Activated CD8-positive, alpha-beta memory T cell treated with anti-CD3 and anti-CD28 coated beads for 4 hours (primary cell): ENCODE data around the gene MBTPS1.

Source experiments
- DNase-seq, 2 donors: peaks; one replicate each; pipeline ENCODE4 v3.0.0-alpha.2; 2020; ENCODE audit warnings: low read depth in 2 of 2

Gene MBTPS1

GRCh38 chr16:84053237-84053636 lies 63.5 kb downstream of the MBTPS1 start:
- no peak for DNase-seq

GRCh38 chr16:84052071-84052622 lies 64.6 kb downstream of the MBTPS1 start:
- no peak for DNase-seq

- no peak for DNase-seq
These were observed 66.4 kb downstream of the MBTPS1 start for GRCh38 chr16:84050316-84050715.

GRCh38 chr16:84049403-84050060 lies 67.2 kb downstream of the MBTPS1 start:
- no peak for DNase-seq

- DNase-seq, result no peak
These were observed 67.9 kb downstream of the MBTPS1 start for GRCh38 chr16:84048871-84049270.

- no peak for DNase-seq
These were observed 68.5 kb downstream of the MBTPS1 start for GRCh38 chr16:84048270-84048669.

GRCh38 chr16:84047626-84048025 lies 69.1 kb downstream of the MBTPS1 start:
- DNase-seq, result no peak

- DNase-seq, result no peak
These were observed 69.5 kb downstream of the MBTPS1 start for GRCh38 chr16:84047206-84047605.

- DNase-seq, result no peak
These were observed 70.8 kb downstream of the MBTPS1 start for GRCh38 chr16:84045818-84046470.

GRCh38 chr16:84045001-84045817 lies 71.5 kb downstream of the MBTPS1 start:
- no peak for DNase-seq

GRCh38 chr16:84044118-84044488 lies 72.6 kb downstream of the MBTPS1 start:
- DNase-seq, result no peak

- DNase-seq, result no peak
These were observed 73.1 kb downstream of the MBTPS1 start for GRCh38 chr16:84043486-84044117.

- DNase-seq, result no peak
These were observed 73.8 kb downstream of the MBTPS1 start for GRCh38 chr16:84042879-84043485.

- no peak for DNase-seq
These were observed 74.3 kb downstream of the MBTPS1 start, which contains the start of gene SLC38A8 for GRCh38 chr16:84042308-84042878. SLC38A8 (minus strand) TSS chr16:84042795; CDS start chr16:84042157, 638 bp downstream.

- DNase-seq, result no peak
These were observed 74.9 kb downstream of the MBTPS1 start for GRCh38 chr16:84041881-84042280.

- DNase-seq, result no peak
These were observed 75.6 kb downstream of the MBTPS1 start for GRCh38 chr16:84040823-84041820.

GRCh38 chr16:84040226-84040822 lies 76.4 kb downstream of the MBTPS1 start:
- DNase-seq, result no peak

- DNase-seq, result no peak
These were observed 77.0 kb downstream of the MBTPS1 start for GRCh38 chr16:84039696-84040095.

GRCh38 chr16:84038469-84038868 lies 78.3 kb downstream of the MBTPS1 start:
- DNase-seq, result no peak
